IMR-90 (cell line): Measurements from ENCODE around the gene AMDHD2.

Experiments used
- CTCF ChIP-seq: conservative IDR thresholded peaks from 2 replicates; pipeline ENCODE4 v1.5.1; 2012; ENCODE audit warnings: mild to moderate bottlenecking, low read depth, low read length, improper control_type of control experiment
- POLR2A ChIP-seq: IDR thresholded peaks from 2 replicates; pipeline ENCODE4 v1.6.1; 2012; ENCODE audit warnings: mild to moderate bottlenecking, low read depth, low read length

GRCh38 chr16:2478279-2478678 lies 41.9 kb upstream of the AMDHD2 start:
- no peak for TF ChIP-seq POLR2A
- TF ChIP-seq CTCF: no peak
